NCI-H2029 (cell line): ENCODE measurements around the gene RAET1G.
"Not testable (repeated sequence)": the region's sequence is repeated elsewhere in the genome, so short reads cannot be mapped to it uniquely, and the experiment has no call there.

Experiments
- DNase-seq: peaks from one replicate; lab custom pipeline; 2025; lab: John Stamatoyannopoulos, UW

The RAET1G gene

GRCh38 chr6:149934249-149935156 is 11.6 kb upstream of the RAET1G start:
- peak; percentile 44 for DNase-seq

DNA sequence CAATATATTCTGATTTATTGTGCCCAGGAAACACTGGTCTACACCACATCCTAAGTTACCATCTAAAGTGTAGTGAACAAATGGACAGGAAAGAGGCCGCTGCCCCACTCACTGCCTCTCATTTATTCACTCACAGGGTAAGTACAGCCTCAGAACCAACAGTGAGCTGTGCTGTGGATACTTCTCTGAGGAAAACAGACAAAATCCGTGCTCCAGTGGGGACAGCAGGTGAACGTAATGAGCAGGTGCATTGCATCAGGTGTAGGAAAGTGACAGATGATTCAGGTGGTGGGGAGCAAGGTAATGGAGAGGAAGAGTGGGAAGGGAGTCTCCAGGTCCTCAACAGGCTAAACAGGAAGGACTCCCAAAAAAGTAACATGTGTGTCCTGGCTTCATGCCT is 10.5 kb upstream of the RAET1G start:
- no peak for DNase-seq

DNA sequence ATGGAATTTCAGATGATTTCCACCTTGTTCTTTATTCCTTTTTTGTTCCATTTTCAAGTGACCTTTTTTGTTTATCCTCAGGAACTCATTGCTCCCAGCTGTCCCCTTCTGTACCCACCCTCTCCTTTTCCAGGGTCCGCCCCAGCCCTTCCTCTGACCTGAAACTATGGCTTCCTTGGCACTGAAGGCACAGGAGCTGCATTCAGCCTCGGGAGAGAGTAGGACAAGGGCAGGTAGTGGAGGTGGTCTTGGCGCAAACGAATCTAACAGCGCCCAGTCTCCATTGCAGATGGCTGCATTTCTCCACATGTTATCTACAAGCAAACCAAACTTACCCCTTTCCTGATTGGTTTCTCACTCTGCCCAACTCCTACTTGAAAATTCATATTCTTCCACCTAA is 10.1 kb upstream of the RAET1G start:
- DNase-seq = no peak

- DNase-seq = no peak
Measured at GRCh38 chr6:149931501-149931900, 8.6 kb upstream of the RAET1G start.

DNA sequence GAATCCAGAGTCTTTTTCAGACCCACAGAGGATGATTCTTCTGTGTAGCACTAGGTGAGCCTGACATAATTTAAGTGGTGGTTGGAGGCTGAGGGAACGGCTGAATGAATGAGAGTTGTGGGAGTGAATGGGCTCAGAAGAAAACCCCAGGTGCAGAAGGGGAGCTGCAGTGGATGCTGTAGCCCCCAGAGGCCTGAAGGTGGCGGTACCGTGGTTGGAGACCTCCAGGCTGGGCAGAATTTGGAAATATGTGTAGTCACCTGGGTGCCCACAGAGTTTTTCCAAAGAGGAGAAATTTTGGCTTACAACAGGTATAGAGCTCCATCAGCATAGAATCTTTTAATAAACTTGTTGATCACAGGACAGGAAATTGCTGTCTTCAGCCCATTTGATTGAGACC is 6.5 kb upstream of the RAET1G start:
- no peak for DNase-seq

- not testable (repeated sequence) for DNase-seq
Measured at GRCh38 chr6:149927025-149927424, 4.1 kb upstream of the RAET1G start.

- DNase-seq = peak; percentile 62
Measured at GRCh38 chr6:149925974-149926777, 3.3 kb upstream of the RAET1G start.

DNA sequence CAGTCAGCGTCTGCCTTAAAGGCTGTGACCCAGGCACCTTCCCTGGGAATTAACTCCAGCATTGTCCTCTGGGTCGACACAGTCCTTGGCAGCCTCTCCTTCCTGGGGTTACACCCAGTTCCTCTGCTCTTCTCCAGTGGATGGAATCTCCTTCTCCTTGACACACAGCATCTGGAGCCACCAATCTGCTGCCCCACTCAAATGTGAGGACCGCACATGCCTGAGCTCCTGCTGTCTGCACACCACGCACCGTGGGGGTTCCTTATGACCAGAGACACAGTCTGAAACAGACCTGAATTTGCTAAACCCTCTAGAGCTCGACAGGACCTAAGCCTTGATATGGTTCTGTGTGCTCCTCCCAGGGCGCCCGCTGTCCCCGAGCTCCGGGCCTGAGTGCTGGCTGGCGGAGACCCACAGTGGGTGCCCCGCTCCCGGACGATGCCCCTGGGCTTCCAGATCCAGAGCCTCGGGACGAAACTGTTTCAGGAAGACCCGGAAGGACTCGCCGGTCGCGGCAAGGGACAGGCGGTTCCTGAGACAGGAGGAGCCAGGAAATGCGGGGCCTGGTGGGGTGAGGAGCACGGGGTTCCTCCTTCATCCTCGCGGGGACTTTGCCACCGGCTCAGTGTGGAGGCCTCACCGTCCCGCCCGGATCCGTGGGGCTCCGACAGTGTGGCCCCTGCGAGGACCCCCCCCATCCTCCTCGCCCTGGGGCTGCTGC is 2.5 kb upstream of the RAET1G start:
- no peak for DNase-seq

DNA sequence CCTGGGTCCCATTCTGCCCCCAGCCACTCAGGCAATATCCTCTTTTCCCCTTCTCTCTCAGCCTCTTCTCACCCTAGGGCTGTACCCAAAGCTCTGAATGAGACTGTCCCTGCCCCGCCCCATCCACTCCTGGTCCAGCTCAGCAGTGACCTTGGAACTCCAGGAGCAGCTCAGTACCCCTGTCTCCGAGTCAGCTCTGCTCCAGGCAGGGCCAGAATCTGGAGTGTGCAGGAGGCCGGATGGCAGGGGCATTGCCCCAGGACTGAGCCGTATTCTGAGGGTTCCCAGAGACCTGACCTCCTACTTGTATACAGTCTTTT is 2.0 kb upstream of the RAET1G start:
- DNase-seq = no peak

- DNase-seq = no peak
Measured at GRCh38 chr6:149924206-149924932, 1.4 kb upstream of the RAET1G start.

DNA sequence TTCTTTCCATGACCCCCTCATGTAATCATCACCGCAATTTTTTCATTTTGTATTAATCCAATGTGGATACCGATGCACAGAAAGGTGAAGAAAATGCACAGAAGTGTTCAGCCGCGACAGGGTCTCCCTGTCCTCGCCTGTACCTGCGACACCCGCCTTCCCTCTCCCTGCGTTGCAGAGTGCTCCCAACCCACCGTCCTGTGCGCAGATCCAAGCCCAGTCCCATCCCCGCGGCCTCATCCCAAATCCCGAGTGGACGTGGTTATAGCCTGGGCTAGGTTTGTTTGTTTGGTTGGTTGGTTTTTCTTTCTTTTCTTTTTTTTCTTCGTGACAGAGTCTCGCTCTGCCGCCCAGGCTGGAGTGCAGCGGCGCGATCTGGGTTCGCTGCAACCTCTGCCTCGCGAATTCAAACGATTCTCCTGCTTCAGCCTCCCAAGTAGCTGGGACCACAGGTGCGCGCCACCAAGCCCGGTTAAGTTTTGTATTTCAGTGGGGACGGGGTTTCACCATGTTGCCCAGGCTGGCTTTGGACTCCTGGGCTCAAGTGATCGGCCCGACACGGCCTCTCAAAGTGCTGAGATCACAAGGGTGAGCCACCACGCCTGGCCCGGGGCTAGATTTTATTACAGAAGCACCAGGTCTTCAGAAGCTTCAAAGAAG is 536 bp upstream of the RAET1G start:
- DNase-seq = no peak

- not testable (repeated sequence) for DNase-seq
Measured at GRCh38 chr6:149922091-149922490, 830 bp downstream of the RAET1G start.

DNA sequence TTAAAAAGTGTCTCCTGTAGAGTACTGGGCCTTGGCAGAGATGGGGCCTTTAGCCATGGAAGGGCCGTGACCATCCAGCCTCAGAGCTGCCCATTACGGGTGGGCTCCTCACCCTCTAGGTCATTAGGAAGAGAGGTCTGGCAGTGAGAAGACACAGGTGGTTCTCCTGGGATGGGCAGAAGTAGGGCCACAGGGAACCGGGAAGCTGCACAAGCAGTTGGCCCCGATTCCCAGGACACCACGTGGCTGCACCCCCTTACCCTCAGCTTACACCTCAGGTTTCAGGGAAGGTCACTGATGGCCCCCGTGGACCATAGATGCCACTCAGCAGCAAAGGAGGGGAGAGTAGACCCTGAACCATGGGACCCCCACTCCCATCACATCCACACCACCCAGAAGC is 1.6 kb downstream of the RAET1G start:
- DNase-seq = no peak

- no peak for DNase-seq
Measured at GRCh38 chr6:149919834-149920225, 3.1 kb downstream of the RAET1G start.

DNA sequence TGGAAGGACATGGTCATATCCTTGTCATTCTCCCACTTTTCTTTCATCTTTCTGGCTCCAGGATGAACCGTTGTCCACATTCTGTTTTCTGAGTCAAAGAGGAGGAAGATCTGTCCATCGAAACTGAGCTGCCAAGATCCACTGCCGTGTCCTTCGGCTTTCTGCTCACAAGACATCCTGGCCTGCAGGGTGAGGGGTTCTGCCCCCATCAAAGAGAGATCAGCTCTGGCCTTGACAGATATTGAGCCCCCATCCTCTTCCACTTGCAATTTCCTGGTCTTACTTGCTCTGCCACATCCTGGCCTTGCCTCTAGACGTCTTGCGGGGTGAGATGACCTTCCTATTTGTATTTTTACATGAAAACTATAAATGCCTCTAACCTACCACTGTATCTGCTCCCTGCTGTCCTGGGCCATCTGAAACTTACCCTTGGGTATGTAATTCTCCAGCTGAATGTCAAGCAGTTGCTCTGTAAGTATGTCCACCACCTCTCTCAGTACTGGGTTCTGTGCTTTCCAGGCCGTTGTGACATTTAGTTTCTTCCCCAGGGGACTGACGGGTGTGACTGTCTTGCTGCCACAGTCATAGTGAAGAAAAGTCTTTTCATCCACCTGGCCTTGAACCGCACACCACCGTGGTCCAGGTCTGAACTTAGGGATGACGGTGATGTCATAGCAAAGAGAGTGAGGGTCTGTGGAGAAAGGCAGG is 3.6 kb downstream of the RAET1G start:
- not testable (repeated sequence) for DNase-seq

GRCh38 chr6:149918151-149918905 is 4.6 kb downstream of the RAET1G start:
- DNase-seq = no peak

DNA sequence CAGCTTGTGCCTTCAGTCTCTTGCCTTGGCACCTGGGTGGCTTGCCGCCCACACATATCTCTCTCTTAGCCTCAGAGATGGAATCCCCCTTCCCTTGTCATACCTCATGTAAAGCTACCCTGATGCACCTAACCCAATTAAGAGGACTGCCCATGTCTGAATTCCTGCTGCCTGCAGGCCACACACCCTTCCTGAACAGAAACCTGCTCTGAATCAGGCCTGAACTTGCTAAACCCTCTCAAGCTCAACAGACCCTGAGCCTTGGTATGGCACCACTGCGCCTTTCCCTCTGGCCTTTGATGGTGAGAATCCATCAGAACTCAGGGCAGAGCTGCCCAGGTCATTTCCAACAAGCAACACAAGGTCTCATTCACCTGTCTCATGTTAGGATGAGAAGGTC is 5.2 kb downstream of the RAET1G start:
- no peak for DNase-seq

DNA sequence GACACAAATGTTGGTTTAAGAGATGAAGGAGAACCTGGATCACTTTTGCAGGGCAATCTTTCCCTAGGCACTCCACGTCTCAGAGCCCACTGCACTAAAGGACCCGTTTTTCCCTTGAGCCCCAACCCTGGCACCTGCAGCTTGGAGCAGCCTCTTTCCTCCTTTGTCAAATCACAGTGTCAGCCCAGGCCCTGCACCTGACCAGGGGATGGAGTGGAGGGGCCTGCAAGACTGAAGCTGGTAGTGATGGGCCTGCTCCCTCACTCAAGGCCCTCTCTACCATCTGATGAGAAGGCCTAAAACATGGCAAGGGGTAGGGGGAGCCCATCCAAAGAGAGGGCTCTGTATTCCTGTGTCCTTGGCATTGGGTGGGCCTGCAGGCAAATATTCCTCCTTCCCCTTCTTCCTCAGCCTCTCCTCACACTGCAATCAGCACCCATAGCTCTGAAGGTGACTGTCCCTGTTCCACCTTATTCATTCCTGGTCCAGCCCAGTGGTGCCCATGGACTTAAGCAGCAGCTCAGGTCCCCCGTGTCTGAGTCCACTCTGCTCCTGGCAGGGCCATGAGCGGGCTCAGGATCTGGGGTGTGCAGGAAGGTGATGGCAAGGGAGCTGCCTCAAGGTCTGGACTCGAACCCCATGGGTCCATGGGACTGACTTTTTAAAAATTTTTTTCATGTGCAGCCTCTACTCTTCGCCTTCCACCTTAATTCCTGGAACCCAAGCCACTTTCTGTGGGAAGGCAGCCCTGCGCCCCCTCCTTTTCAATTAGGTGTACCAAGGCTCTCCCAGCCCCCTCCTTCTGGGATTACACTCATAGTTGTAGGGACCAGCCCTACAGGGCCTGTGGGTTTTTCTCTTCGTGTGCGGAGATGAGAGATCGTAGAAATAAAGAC is 6.7 kb downstream of the RAET1G start:
- no peak for DNase-seq
